HS-27A (cell line): ENCODE measurements around the gene ACSS3.
A peak's percentile ranks its signal among the peaks of the same experiment; 100 is the strongest.

Experiments
- DNase-seq: peaks from one replicate; pipeline ENCODE4 v3.0.0-alpha.2; 2012; ENCODE audit warnings: low read depth, missing footprints

Gene ACSS3

DNA sequence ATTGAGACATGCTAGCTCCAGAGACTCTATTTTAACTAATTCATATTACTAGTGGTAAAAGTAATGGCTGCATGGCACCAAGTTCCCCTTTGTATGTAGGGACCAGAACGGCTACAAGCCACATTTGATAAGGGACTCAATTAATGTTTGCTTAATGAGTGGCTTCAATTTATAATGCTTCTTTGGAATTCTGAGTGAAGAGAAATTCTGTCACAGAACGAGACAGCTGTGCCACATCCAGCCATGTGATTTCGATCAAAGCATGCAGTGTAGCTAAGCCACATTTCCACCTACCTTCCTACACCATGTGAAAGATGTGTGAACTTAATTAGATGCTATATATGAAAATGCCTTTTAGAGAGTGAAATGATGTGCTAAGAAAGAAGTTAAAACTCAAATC, 217.4 kb downstream of the ACSS3 start:
- no peak for DNase-seq

DNA sequence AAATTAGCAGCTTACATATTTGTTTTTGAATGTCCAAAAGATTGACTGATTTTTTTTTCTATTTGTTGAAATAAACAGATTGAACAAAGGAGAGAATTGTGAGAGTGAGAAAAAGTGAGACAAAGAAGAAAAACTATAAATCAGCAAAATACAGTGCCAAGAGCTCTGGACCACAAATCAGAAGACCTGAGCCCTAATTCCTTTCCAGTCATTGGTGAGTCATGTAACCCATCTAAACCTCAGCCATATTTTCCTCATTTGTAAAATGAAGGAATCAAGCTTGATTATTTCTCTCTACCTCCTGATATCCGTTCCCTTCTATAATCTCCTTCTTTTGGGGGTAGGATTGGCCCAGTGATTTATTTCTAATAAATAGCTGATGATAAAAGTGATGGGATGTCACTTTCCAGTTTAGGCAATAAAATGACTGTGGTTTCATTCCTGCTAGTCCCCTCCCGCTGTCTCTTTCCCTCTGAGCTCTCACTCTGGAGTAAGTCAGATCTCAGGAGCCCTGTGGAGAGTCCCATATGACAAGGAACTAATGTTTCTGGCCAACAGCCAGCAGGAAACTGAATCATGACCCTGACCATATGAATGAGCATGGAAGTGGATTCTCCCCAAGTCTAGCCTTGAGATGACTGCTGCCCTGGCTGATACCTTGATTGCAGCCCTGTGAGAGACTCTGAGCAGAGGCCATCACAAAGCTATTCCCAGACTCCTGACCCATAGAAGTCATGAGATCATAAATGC, 218.9 kb downstream of the ACSS3 start:
- DNase-seq = peak; percentile 12

DNA sequence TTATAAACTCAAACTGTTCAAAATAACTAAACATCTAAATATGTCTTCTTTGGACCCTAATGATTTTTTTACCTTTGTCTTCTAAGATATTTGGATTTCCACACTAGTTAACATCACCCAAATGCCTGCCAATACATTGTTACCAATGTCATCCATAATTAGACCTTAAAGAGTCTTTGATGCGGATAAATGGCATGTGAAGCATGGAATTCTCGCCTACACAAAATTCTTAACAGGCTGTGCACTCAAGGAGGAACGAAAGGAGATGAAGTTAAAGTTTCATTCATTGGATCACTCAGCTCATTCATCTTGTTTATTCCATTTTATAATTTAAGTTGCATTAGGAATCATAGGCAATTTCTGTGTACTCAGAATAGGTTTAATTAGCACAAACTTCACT, 219.7 kb downstream of the ACSS3 start:
- no peak for DNase-seq

GRCh38 chr12:81300454-81300853, 222.6 kb downstream of the ACSS3 start:
- DNase-seq = no peak

DNA sequence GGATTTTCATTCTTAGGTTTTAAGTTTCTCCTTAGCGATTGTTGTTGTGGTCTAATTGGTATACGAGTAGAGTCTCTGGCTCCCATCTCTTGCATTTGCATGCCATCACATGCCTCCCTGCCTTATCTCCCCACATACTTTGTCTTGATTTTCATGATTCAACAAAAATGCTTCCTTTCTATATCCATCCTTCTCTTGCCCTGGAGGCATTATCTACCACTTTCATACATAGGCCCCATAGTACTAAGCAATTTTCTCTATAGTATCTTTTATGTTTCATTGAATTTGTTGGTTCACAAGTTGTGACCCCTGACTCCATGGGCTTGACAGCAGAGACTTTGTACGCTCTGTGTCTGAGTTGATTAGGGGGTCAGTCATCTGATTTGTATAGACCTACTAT, 226.1 kb downstream of the ACSS3 start:
- no peak for DNase-seq
